CD4-positive, alpha-beta T cell (primary cell): Measurements from ENCODE around the gene FGF14. TPM values are rescaled to one million over a fixed set of nuclear protein-coding genes. Genes with fewer than 3 reads are reported as not detected.

Experiments used
- ATAC-seq: fragments of 200-7000 bp; cut with Tn5 transposase; one replicate; pipeline ENCODE4 v1.10.0; 2022; ENCODE audit warnings: mild to moderate bottlenecking; ENCODE audit not compliant: poor library complexity
- CTCF ChIA-PET: fragments of 350-600 bp; sonication (Branson Sonifier 250); formaldehyde crosslinking; loops from one replicate; lab custom pipeline; 2021; ENCODE audit warnings: antibody characterized with exemption, inconsistent platforms; lab: Charles Lee
- POLR2A ChIA-PET: fragments of 350-600 bp; sonication (Branson Sonifier 250); formaldehyde crosslinking; loops from one replicate; lab custom pipeline; 2021; ENCODE audit warnings: antibody characterized with exemption, inconsistent platforms; lab: Charles Lee
- DNase-seq, 14 experiments: peaks; one replicate each; pipeline ENCODE4 v3.0.0-alpha.2; 2013 to 2020; ENCODE audit warnings: mixed read lengths in 2 of 14
- H3K27ac ChIP-seq, 2 donors: one replicate each; pipeline versions ENCODE4 v1.5.1 to v1.7.0; 2013; ENCODE audit warnings: low read length in 2 of 2, low read depth in 1 of 2, mild to moderate bottlenecking in 1 of 2
- H3K27me3 ChIP-seq, 2 experiments: 1 replicate in 1 of 2; 2 replicates in 1 of 2; pipeline versions ENCODE4 v1.6.1 to v1.7.0; 2013; ENCODE audit warnings: low read length in 2 of 2, control low read depth in 1 of 2, mild to moderate bottlenecking in 1 of 2, moderate library complexity in 1 of 2; ENCODE audit not compliant: insufficient read depth in 2 of 2, control insufficient read depth in 1 of 2
- H3K36me3 ChIP-seq: one replicate; pipeline ENCODE4 v1.6.1; 2013; ENCODE audit warnings: low read length, control low read depth; ENCODE audit not compliant: insufficient read depth
- H3K4me1 ChIP-seq: one replicate; pipeline ENCODE4 v1.6.1; 2013; ENCODE audit warnings: low read length, control low read depth; ENCODE audit not compliant: insufficient read depth
- H3K4me3 ChIP-seq: one replicate; pipeline ENCODE4 v1.5.1; 2013; ENCODE audit warnings: mild to moderate bottlenecking, low read length, moderate library complexity
- H3K9me3 ChIP-seq, 2 experiments: 1 replicate in 1 of 2; 2 replicates in 1 of 2; pipeline versions ENCODE4 v1.6.1 to v1.7.0; 2013; ENCODE audit warnings: low read length in 2 of 2, mild to moderate bottlenecking in 2 of 2, control low read depth in 1 of 2, moderate library complexity in 1 of 2; ENCODE audit not compliant: control insufficient read depth in 1 of 2, insufficient read depth in 1 of 2
- H3K27ac Mint-ChIP-seq: one replicate; pipeline ENCODE4 v1.8.0; 2020; ENCODE audit warnings: mixed read lengths
- H3K27me3 Mint-ChIP-seq: one replicate; pipeline ENCODE4 v1.8.0; 2021; ENCODE audit warnings: mixed read lengths
- H3K36me3 Mint-ChIP-seq: one replicate; pipeline ENCODE4 v1.8.0; 2021; ENCODE audit warnings: low read depth, mixed read lengths
- H3K4me1 Mint-ChIP-seq: one replicate; pipeline ENCODE4 v1.8.0; 2021; ENCODE audit warnings: low read depth, mixed read lengths
- H3K4me3 Mint-ChIP-seq: one replicate; pipeline ENCODE4 v1.8.0; 2020; ENCODE audit warnings: mild to moderate bottlenecking, mixed read lengths
- H3K9me3 Mint-ChIP-seq: one replicate; pipeline ENCODE4 v1.8.0; 2020; ENCODE audit warnings: mixed read lengths
- CTCF ChIP-seq: fragments of 200-600 bp; IDR thresholded peaks from one replicate; pipeline ENCODE4 v1.8.0; 2022; ENCODE audit warnings: antibody characterized with exemption, mild to moderate bottlenecking
- intact Hi-C, 2 experiments: fragments of 100-400 bp; cut with DNase I in 1 of 2; cut with micrococcal nuclease in 1 of 2; formaldehyde crosslinking; loops; one replicate each; pipeline versions ENCODE4 v1.15.1 to v1.9.0; 2023 to 2025; cut with DNase I, micrococcal nuclease
- total RNA-seq, 174 experiments: library from RNA in 2 of 174; stranded (reverse) in 2 of 174; gene quantifications; one replicate each; pipeline ENCODE4 v1.2.3 and lab custom pipeline; 2021 to 2026

The FGF14 gene
- total RNA-seq, 2 experiments from 2014 or later, result not detected

GRCh38 chr13:101972191-101972590 lies 429.7 kb downstream of the FGF14 start:
- Histone ChIP-seq H3K4me1 (no peaks in the 10 kb centered on the region), H3K27ac (no peak overlapping the region), H3K27me3 (no peaks in the 10 kb centered on the region), H3K36me3 (no peaks in the 10 kb centered on the region), H3K4me3 (no peak overlapping the region), H3K9me3 (no peaks in the 10 kb centered on the region)
- Mint-ChIP-seq H3K27ac (no peak overlapping the region), H3K4me1 (no peaks in the 10 kb centered on the region), H3K27me3 (peaks cover 16% of the 10 kb centered on the region), H3K4me3 (no peak overlapping the region), H3K36me3 (no peaks in the 10 kb centered on the region), H3K9me3 (no peaks in the 10 kb centered on the region)
- ChIA-PET CTCF (no interaction called here), POLR2A (no interaction called here)
- no peak for TF ChIP-seq CTCF
- intact Hi-C loops, result no loop called here
- ATAC-seq (no peak), DNase-seq (no peak)

GRCh38 chr13:101970341-101970740 lies 431.5 kb downstream of the FGF14 start:
- H3K4me3 Mint-ChIP-seq, result no peak overlapping the region
- no peaks in the 10 kb centered on the region for H3K4me1 ChIP-seq
- TF ChIP-seq CTCF, result no peak
- CTCF ChIA-PET, result no interaction called here
- H3K27me3 Mint-ChIP-seq, result peaks cover 6% of the 10 kb centered on the region
- H3K27me3 ChIP-seq, result no peaks in the 10 kb centered on the region
- no peaks in the 10 kb centered on the region for H3K9me3 ChIP-seq
- no peak overlapping the region for H3K27ac ChIP-seq
- H3K4me1 Mint-ChIP-seq, result no peaks in the 10 kb centered on the region
- H3K36me3 Mint-ChIP-seq, result no peaks in the 10 kb centered on the region
- DNase-seq (no peak), ATAC-seq (no peak)
- no peak overlapping the region for H3K4me3 ChIP-seq
- no peaks in the 10 kb centered on the region for H3K36me3 ChIP-seq
- no peak overlapping the region for H3K27ac Mint-ChIP-seq
- intact Hi-C loops, result no loop called here
- POLR2A ChIA-PET, result no interaction called here
- H3K9me3 Mint-ChIP-seq, result no peaks in the 10 kb centered on the region

- ChIA-PET CTCF (no interaction called here), POLR2A (no interaction called here)
- no peak for ATAC-seq
- no peak overlapping the region for H3K27ac ChIP-seq
- H3K36me3 Mint-ChIP-seq, result no peaks in the 10 kb centered on the region
- H3K36me3 ChIP-seq, result no peaks in the 10 kb centered on the region
- intact Hi-C loops, result no loop called here
- no peaks in the 10 kb centered on the region for H3K9me3 Mint-ChIP-seq
- DNase-seq, result no peak
- no peak overlapping the region for H3K27ac Mint-ChIP-seq
- no peak overlapping the region for H3K4me3 Mint-ChIP-seq
- no peak overlapping the region for H3K4me3 ChIP-seq
- H3K4me1 ChIP-seq, result no peaks in the 10 kb centered on the region
- no peaks in the 10 kb centered on the region for H3K4me1 Mint-ChIP-seq
- no peaks in the 10 kb centered on the region for H3K9me3 ChIP-seq
- TF ChIP-seq CTCF, result no peak
- H3K27me3 ChIP-seq, result peaks cover 0 to 3% of the 10 kb centered on the region in 2 experiments
- H3K27me3 Mint-ChIP-seq, result no peaks in the 10 kb centered on the region
Measured at GRCh38 chr13:101967781-101968180, 434.1 kb downstream of the FGF14 start.
